H1 (cell line): ENCODE data around the gene CBLB. TPM values are rescaled to one million over a fixed set of nuclear protein-coding genes. Genes with fewer than 3 reads are reported as not detected.

ENCODE experiments used
- CTCF ChIA-PET: fragments of 300-600 bp; sonication (Branson Sonifier 250); formaldehyde crosslinking; loops from one replicate; lab custom pipeline; 2021; ENCODE audit not compliant: partially characterized antibody; lab: Charles Lee
- POLR2A ChIA-PET: fragments of 300-600 bp; sonication (Branson Sonifier 250); formaldehyde crosslinking; loops from one replicate; lab custom pipeline; 2021; ENCODE audit warnings: inconsistent platforms; ENCODE audit not compliant: partially characterized antibody; lab: Charles Lee
- DNase-seq, 2 experiments: peaks; one replicate each; pipeline versions ENCODE4 v3.0.0 to v3.0.0-alpha.2; 2010 to 2022; ENCODE audit warnings: low spot score in 2 of 2, low read depth in 1 of 2, mixed read lengths in 1 of 2
- FAIRE-seq: peaks from 2 replicates; lab custom pipeline; 2011; peaks lifted over from hg19 to GRCh38; lab: Jason Lieb, UNC
- H2AFZ ChIP-seq: 2 replicates; pipeline ENCODE4 v1.8.1; 2012; ENCODE audit warnings: low read length, inconsistent platforms
- H2AK5ac ChIP-seq: 2 replicates; pipeline ENCODE4 v1.6.1; 2013; ENCODE audit warnings: low read depth, low read length
- H2BK120ac ChIP-seq: replicated peaks from 2 replicates; pipeline ENCODE3; 2013; ENCODE audit warnings: low read depth, low read length, inconsistent platforms
- H2BK12ac ChIP-seq: 2 replicates; pipeline ENCODE4 v1.6.1; 2013; ENCODE audit warnings: low read depth, low read length
- H2BK15ac ChIP-seq: 2 replicates; pipeline ENCODE4 v1.6.1; 2013; ENCODE audit warnings: low read length
- H2BK20ac ChIP-seq: 2 replicates; pipeline ENCODE4 v1.6.1; 2013; ENCODE audit warnings: low read length
- H2BK5ac ChIP-seq: 2 replicates; pipeline ENCODE4 v1.6.1; 2013; ENCODE audit warnings: low read depth, low read length
- H3K14ac ChIP-seq: 2 replicates; pipeline ENCODE4 v1.6.1; 2013; ENCODE audit warnings: inconsistent platforms; ENCODE audit not compliant: insufficient read length
- H3K18ac ChIP-seq: 2 replicates; pipeline ENCODE4 v1.6.1; 2013; ENCODE audit warnings: low read length; ENCODE audit errors: extremely low read depth
- H3K23ac ChIP-seq: 2 replicates; pipeline ENCODE4 v1.6.1; 2013; ENCODE audit warnings: inconsistent platforms; ENCODE audit not compliant: insufficient read length
- H3K23me2 ChIP-seq: 2 replicates; pipeline ENCODE4 v1.6.1; 2013; ENCODE audit warnings: low read depth, low read length
- H3K27ac ChIP-seq: 2 replicates; pipeline ENCODE4 v1.6.1; 2011; ENCODE audit warnings: low read depth, low read length, inconsistent platforms
- H3K27me3 ChIP-seq, 4 experiments: replicated peaks in 1 of 4; 1 replicate in 1 of 4; 2 replicates in 3 of 4; pipeline versions ENCODE4 v1.6.1 to v1.8.1; 2011 to 2013; ENCODE audit warnings: low read length in 3 of 4, mild to moderate bottlenecking in 3 of 4, inconsistent platforms in 2 of 4, mixed read lengths in 2 of 4, moderate library complexity in 1 of 4; ENCODE audit not compliant: control insufficient read depth in 3 of 4, insufficient read depth in 3 of 4; ENCODE audit errors: extremely low read depth in 1 of 4
- H3K36me3 ChIP-seq, 4 experiments: 2 replicates each; pipeline versions ENCODE4 v1.6.1 to v1.8.1; 2011 to 2013; ENCODE audit warnings: mild to moderate bottlenecking in 4 of 4, low read length in 3 of 4, moderate library complexity in 2 of 4, control low read depth in 1 of 4, inconsistent platforms in 1 of 4; ENCODE audit not compliant: insufficient read depth in 4 of 4, control insufficient read depth in 2 of 4
- H3K4ac ChIP-seq: replicated peaks from 2 replicates; pipeline ENCODE3; 2013; ENCODE audit warnings: low read length, low read depth, mixed read lengths, inconsistent platforms; ENCODE audit not compliant: insufficient read length
- H3K4me1 ChIP-seq, 4 experiments: replicated peaks in 1 of 4; 1 replicate in 1 of 4; 2 replicates in 3 of 4; pipeline versions ENCODE4 v1.6.1 to v1.8.1; 2011 to 2013; ENCODE audit warnings: low read length in 3 of 4, inconsistent platforms in 2 of 4, mixed read lengths in 1 of 4; ENCODE audit not compliant: insufficient read depth in 4 of 4, control insufficient read depth in 3 of 4
- H3K4me2 ChIP-seq, 2 experiments: 2 replicates each; pipeline versions ENCODE4 v1.6.1 to v1.8.1; 2011 to 2013; ENCODE audit warnings: low read depth in 2 of 2, low read length in 2 of 2, control low read depth in 1 of 2, inconsistent platforms in 1 of 2, mild to moderate bottlenecking in 1 of 2; ENCODE audit not compliant: insufficient read depth in 1 of 2
- H3K4me3 ChIP-seq, 4 experiments: fragments of 200-600, 300-600 bp in 1 of 4; sonication (generic), shearing (Covaris generic), sonication (Bioruptor Twin) in 1 of 4; 2 replicates each; pipeline versions ENCODE4 v1.5.1 to v1.8.1; 2011 to 2016; ENCODE audit warnings: low read length in 4 of 4, low read depth in 3 of 4, control low read depth in 2 of 4, inconsistent platforms in 2 of 4, mild to moderate bottlenecking in 2 of 4, mixed read lengths in 1 of 4, moderate library complexity in 1 of 4; ENCODE audit not compliant: insufficient read depth in 2 of 4; ENCODE audit errors: extremely low read depth in 1 of 4
- H3K56ac ChIP-seq: replicated peaks from 2 replicates; pipeline ENCODE3; 2013; ENCODE audit warnings: low read depth, mild to moderate bottlenecking, mixed read lengths, low read length, inconsistent platforms; ENCODE audit not compliant: insufficient read length
- H3K79me1 ChIP-seq: 2 replicates; pipeline ENCODE4 v1.6.1; 2013; ENCODE audit warnings: low read depth, low read length, control low read depth
- H3K79me2 ChIP-seq, 2 experiments: 2 replicates each; pipeline versions ENCODE4 v1.6.1 to v1.8.1; 2012 to 2013; ENCODE audit warnings: low read length in 2 of 2, mild to moderate bottlenecking in 2 of 2, inconsistent platforms in 1 of 2; ENCODE audit not compliant: insufficient read depth in 2 of 2, control insufficient read depth in 1 of 2
- H3K9ac ChIP-seq, 4 experiments: replicated peaks in 1 of 4; 1 replicate in 1 of 4; 2 replicates in 3 of 4; pipeline versions ENCODE4 v1.6.1 to v1.8.1; 2011 to 2013; ENCODE audit warnings: low read depth in 3 of 4, low read length in 3 of 4, control low read depth in 2 of 4, mild to moderate bottlenecking in 2 of 4, moderate library complexity in 2 of 4, inconsistent platforms in 1 of 4; ENCODE audit errors: extremely low read depth in 1 of 4
- H3K9me3 ChIP-seq, 2 experiments: 2 replicates each; pipeline versions ENCODE4 v1.6.1 to v1.8.1; 2012 to 2013; ENCODE audit warnings: mild to moderate bottlenecking in 2 of 2, moderate library complexity in 2 of 2, control low read depth in 1 of 2, inconsistent platforms in 1 of 2, low read depth in 1 of 2, low read length in 1 of 2, mixed read lengths in 1 of 2; ENCODE audit not compliant: insufficient read depth in 2 of 2
- H4K20me1 ChIP-seq, 2 experiments: replicated peaks in 1 of 2; 2 replicates each; pipeline versions ENCODE3 to v1.8.1; 2011 to 2013; ENCODE audit warnings: inconsistent platforms in 2 of 2, low read length in 2 of 2, mild to moderate bottlenecking in 1 of 2; ENCODE audit not compliant: insufficient read depth in 2 of 2, control insufficient read depth in 1 of 2
- H4K5ac ChIP-seq: 2 replicates; pipeline ENCODE4 v1.6.1; 2013; ENCODE audit warnings: low read length, low read depth, mixed read lengths, inconsistent platforms; ENCODE audit not compliant: insufficient read length
- H4K8ac ChIP-seq: 2 replicates; pipeline ENCODE4 v1.8.0; 2013; ENCODE audit warnings: mild to moderate bottlenecking, moderate library complexity, low read length, inconsistent platforms; ENCODE audit not compliant: insufficient read depth; ENCODE audit errors: extremely low read depth
- H4K91ac ChIP-seq: replicated peaks from 2 replicates; pipeline ENCODE3; 2013; ENCODE audit warnings: low read length, mixed read lengths, inconsistent platforms; ENCODE audit not compliant: insufficient read length
- BCL11A ChIP-seq, 2 experiments: IDR thresholded peaks; one replicate each; pipeline ENCODE4 v1.6.1; 2011; ENCODE audit warnings: low read depth in 2 of 2, low read length in 2 of 2, mild to moderate bottlenecking in 2 of 2
- CEBPB ChIP-seq: IDR thresholded peaks from 2 replicates; pipeline ENCODE4 v1.6.1; 2012; ENCODE audit warnings: low read depth, low read length
- CHD2 ChIP-seq: IDR thresholded peaks from 2 replicates; pipeline ENCODE4 v1.6.1; 2012; ENCODE audit warnings: low read length, improper control_type of control experiment
- JUN ChIP-seq: IDR thresholded peaks from 2 replicates; pipeline ENCODE4 v1.6.1; 2011; ENCODE audit warnings: low read depth, mild to moderate bottlenecking, improper control_type of control experiment, low read length
- POU5F1 ChIP-seq: IDR thresholded peaks from 2 replicates; pipeline ENCODE4 v1.6.1; 2011; ENCODE audit warnings: low read depth, mild to moderate bottlenecking, low read length, moderate library complexity
- SP1 ChIP-seq: IDR thresholded peaks from 2 replicates; pipeline ENCODE4 v1.6.1; 2011; ENCODE audit warnings: low read depth, low read length
- SP4 ChIP-seq: IDR thresholded peaks from 2 replicates; pipeline ENCODE4 v1.6.1; 2012; ENCODE audit warnings: low read length, inconsistent platforms
- YY1 ChIP-seq: IDR thresholded peaks from 2 replicates; pipeline ENCODE4 v1.6.1; 2011; ENCODE audit warnings: low read depth, mild to moderate bottlenecking, low read length
- ZNF274 ChIP-seq: IDR thresholded peaks from 2 replicates; pipeline ENCODE4 v1.7.0; 2012; ENCODE audit warnings: low read length, borderline replicate concordance; ENCODE audit errors: extremely low read depth
- WGBS, 2 experiments: shearing (Covaris generic) in 1 of 2; methylation state at CpG; one replicate each; pipeline versions ENCODE4 v1.1.6 to v1.1.7; 2013 to 2015; ENCODE audit warnings: low lambda C conversion rate in 2 of 2, mixed read lengths in 2 of 2, inconsistent platforms in 1 of 2, low coverage in 1 of 2, missing lambda C conversion rate in 1 of 2; ENCODE audit not compliant: insufficient replicate concordance in 2 of 2, insufficient coverage in 1 of 2, insufficient read length in 1 of 2; ENCODE audit errors: extremely low coverage in 1 of 2, missing lambda C conversion rate in 1 of 2; 5-methylcytosine and 5-hydroxymethylcytosine counted together
- polyA plus RNA-seq, 7 experiments: library from polyadenylated mRNA; depleted of rRNA in 3 of 7; stranded (reverse) in 5 of 7; unstranded in 2 of 7; fragments of >200 nt in 5 of 7; fragments of 200-250 nt in 2 of 7; gene quantifications; 1 replicate in 5 of 7; 2 replicates in 1 of 7; 4 replicates in 1 of 7; pipeline versions ENCODE4 v1.2.1 to v1.2.3, GENCODE V29; 2011 to 2013; ENCODE audit warnings: missing spikeins in 2 of 7, mixed read lengths in 2 of 7
- total RNA-seq: library from RNA; stranded (reverse); fragmentation: NEBNext Ultra II Directional; extraction: Animal tissue kit (Norgen Biotek cat#: 25700); gene quantifications from 2 replicates; pipeline ENCODE4 v1.2.1, GENCODE V29; 2021
- TF ChIP-seq, protein P1 (sequence below), 3 experiments: IDR thresholded peaks; 1 replicate in 2 of 3; 2 replicates in 1 of 3; pipeline versions ENCODE4 v1.5.1 to v1.6.1; 2011; ENCODE audit warnings: low read length in 3 of 3, mild to moderate bottlenecking in 3 of 3, inconsistent platforms in 2 of 3, low read depth in 1 of 3, moderate library complexity in 1 of 3; ENCODE audit not compliant: insufficient read depth in 1 of 3; ENCODE audit errors: control extremely low read depth in 1 of 3
- TF ChIP-seq, protein P2 (sequence below): IDR thresholded peaks from 2 replicates; pipeline ENCODE4 v1.6.1; 2012; ENCODE audit warnings: low read length, inconsistent platforms

CBLB gene
- total and polyA plus RNA-seq, 2 of the 8 experiments (the other 6 are each of a cell fraction or from before 2014, with no cell fraction given): 14.5 to 26.0 TPM

GRCh38 chr3:105834768-105835167, 34.0 kb downstream of the CBLB start:
- DNase-seq: no peak
- H2AFZ ChIP-seq: no peak overlapping the region
- peaks cover 0 to 1% (median 0%) of the 10 kb centered on the region in 4 experiments; a peak in 1 of 7 replicates for H3K27me3 ChIP-seq
- no peak overlapping the region for H2AK5ac ChIP-seq
- H3K18ac ChIP-seq: no peak overlapping the region
- H2BK15ac ChIP-seq: no peak overlapping the region
- H3K14ac ChIP-seq: no peak overlapping the region
- no peaks in the 10 kb centered on the region for H3K4me1 ChIP-seq
- H2BK20ac ChIP-seq: no peak overlapping the region
- H4K91ac ChIP-seq: no peak overlapping the region
- H3K36me3 ChIP-seq: no peaks in the 10 kb centered on the region; a peak in 1 of 8 replicates
- no peak overlapping the region for H3K4me2 ChIP-seq
- no peak overlapping the region for H4K8ac ChIP-seq
- no peak overlapping the region for H2BK120ac ChIP-seq
- CTCF ChIA-PET: interaction anchor here (1.1 kb wide), 1 partner anchor 71 kb away, joined by 3 read pairs; no protein-coding TSS in a partner anchor
- no peaks in the 10 kb centered on the region for H3K23me2 ChIP-seq
- H3K23ac ChIP-seq: no peak overlapping the region
- H4K20me1 ChIP-seq: no peaks in the 10 kb centered on the region
- no peak overlapping the region for H2BK12ac ChIP-seq
- no peaks in the 10 kb centered on the region for H3K9me3 ChIP-seq
- H3K4ac ChIP-seq: no peak overlapping the region
- no peak overlapping the region for H3K9ac ChIP-seq
- H3K79me1 ChIP-seq: no peaks in the 10 kb centered on the region
- WGBS, 2 experiments: 93% methylated on average over 3 of the region's 3 CpGs; no CpG with 5 or more reads in 1 of the 2 experiments
- no peak overlapping the region for H3K4me3 ChIP-seq
- H3K79me2 ChIP-seq: peaks cover 0 to 11% of the 10 kb centered on the region in 2 experiments; a peak in 1 of 4 replicates
- POLR2A ChIA-PET: no interaction called here
- no peak overlapping the region for H2BK5ac ChIP-seq
- H3K56ac ChIP-seq: no peak overlapping the region
- H3K27ac ChIP-seq: no peak overlapping the region
- no peak overlapping the region for H4K5ac ChIP-seq
- no peak for FAIRE-seq
- TF ChIP-seq CEBPB (no peak), ZNF274 (no peak), POU5F1 (no peak), SP4 (no peak), JUN (no peak), SP1 (no peak), CHD2 (no peak), YY1 (no peak), BCL11A (IDR thresholded peaks at IDR 0.05; ENCODE audit: low read depth in 2 of 2, low read length in 2 of 2) (no peak)
- TF ChIP-seq, protein P1, sequence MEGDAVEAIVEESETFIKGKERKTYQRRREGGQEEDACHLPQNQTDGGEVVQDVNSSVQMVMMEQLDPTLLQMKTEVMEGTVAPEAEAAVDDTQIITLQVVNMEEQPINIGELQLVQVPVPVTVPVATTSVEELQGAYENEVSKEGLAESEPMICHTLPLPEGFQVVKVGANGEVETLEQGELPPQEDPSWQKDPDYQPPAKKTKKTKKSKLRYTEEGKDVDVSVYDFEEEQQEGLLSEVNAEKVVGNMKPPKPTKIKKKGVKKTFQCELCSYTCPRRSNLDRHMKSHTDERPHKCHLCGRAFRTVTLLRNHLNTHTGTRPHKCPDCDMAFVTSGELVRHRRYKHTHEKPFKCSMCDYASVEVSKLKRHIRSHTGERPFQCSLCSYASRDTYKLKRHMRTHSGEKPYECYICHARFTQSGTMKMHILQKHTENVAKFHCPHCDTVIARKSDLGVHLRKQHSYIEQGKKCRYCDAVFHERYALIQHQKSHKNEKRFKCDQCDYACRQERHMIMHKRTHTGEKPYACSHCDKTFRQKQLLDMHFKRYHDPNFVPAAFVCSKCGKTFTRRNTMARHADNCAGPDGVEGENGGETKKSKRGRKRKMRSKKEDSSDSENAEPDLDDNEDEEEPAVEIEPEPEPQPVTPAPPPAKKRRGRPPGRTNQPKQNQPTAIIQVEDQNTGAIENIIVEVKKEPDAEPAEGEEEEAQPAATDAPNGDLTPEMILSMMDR (IDR thresholded peaks at IDR 0.05; ENCODE audit: control extremely low read depth in 1 of 3, insufficient read depth in 1 of 3, low read depth in 1 of 3, low read length in 3 of 3): no peak
- TF ChIP-seq, protein P2, sequence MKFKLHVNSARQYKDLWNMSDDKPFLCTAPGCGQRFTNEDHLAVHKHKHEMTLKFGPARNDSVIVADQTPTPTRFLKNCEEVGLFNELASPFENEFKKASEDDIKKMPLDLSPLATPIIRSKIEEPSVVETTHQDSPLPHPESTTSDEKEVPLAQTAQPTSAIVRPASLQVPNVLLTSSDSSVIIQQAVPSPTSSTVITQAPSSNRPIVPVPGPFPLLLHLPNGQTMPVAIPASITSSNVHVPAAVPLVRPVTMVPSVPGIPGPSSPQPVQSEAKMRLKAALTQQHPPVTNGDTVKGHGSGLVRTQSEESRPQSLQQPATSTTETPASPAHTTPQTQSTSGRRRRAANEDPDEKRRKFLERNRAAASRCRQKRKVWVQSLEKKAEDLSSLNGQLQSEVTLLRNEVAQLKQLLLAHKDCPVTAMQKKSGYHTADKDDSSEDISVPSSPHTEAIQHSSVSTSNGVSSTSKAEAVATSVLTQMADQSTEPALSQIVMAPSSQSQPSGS: no peak
